Stimulated activated naive CD8-positive, alpha-beta T cell treated with anti-CD3 and anti-CD28 coated beads, Interleukin-15, amount 100 ng/mL, for 72 hours (primary cell): ENCODE measurements around the gene ARAP1.
A peak's percentile ranks its signal among the peaks of the same experiment; 100 is the strongest.

Experiments used
- ATAC-seq: fragments of 150-1000 bp; cut with Tn5 transposase; 2 replicates; pipeline ENCODE4 v1.10.0; 2021; ENCODE audit warnings: mild to moderate bottlenecking, moderate library complexity
- DNase-seq, 2 donors: peaks; one replicate each; pipeline ENCODE4 v3.0.0; 2021 to 2022
- H3K27ac Mint-ChIP-seq, 2 donors: one replicate each; pipeline ENCODE4 v1.8.0; 2022; ENCODE audit warnings: mild to moderate bottlenecking in 2 of 2, mixed read lengths in 2 of 2, moderate library complexity in 2 of 2
- H3K27me3 Mint-ChIP-seq: one replicate; pipeline ENCODE4 v1.8.0; 2022; ENCODE audit warnings: mixed read lengths
- H3K4me1 Mint-ChIP-seq: one replicate; pipeline ENCODE4 v1.8.0; 2022; ENCODE audit warnings: mild to moderate bottlenecking, mixed read lengths
- H3K4me3 Mint-ChIP-seq, 2 donors: one replicate each; pipeline ENCODE4 v1.8.0; 2022; ENCODE audit warnings: mild to moderate bottlenecking in 2 of 2, mixed read lengths in 2 of 2, moderate library complexity in 1 of 2
- H3K9me3 Mint-ChIP-seq, 2 donors: one replicate each; pipeline ENCODE4 v1.8.0; 2022; ENCODE audit warnings: mixed read lengths in 2 of 2

ARAP1 gene

GRCh38 chr11:72701466-72701865, 50.7 kb downstream of the ARAP1 start:
- Mint-ChIP-seq H3K27me3 (no peaks in the 10 kb centered on the region), H3K9me3 (no peaks in the 10 kb centered on the region), H3K4me1 (no peaks in the 10 kb centered on the region), H3K4me3 (no peak overlapping the region), H3K27ac (peak overlapping the region in 1 of 2 donors; percentile 14)
- ATAC-seq = no peak
- no peak for DNase-seq

GRCh38 chr11:72700146-72700545, 52.1 kb downstream of the ARAP1 start:
- Mint-ChIP-seq H3K4me1 (no peaks in the 10 kb centered on the region), H3K9me3 (no peaks in the 10 kb centered on the region), H3K27me3 (no peaks in the 10 kb centered on the region), H3K27ac (peak overlapping the region in 1 of 2 donors; percentile 77), H3K4me3 (no peak overlapping the region)
- ATAC-seq (no peak), DNase-seq (no peak)

GRCh38 chr11:72697814-72698213, 54.4 kb downstream of the ARAP1 start:
- Mint-ChIP-seq H3K27me3 (no peaks in the 10 kb centered on the region), H3K4me1 (no peaks in the 10 kb centered on the region), H3K4me3 (no peak overlapping the region), H3K9me3 (no peaks in the 10 kb centered on the region), H3K27ac (no peak overlapping the region)
- DNase-seq (no peak), ATAC-seq (no peak)

GRCh38 chr11:72696866-72697700, 55.1 kb downstream of the ARAP1 start:
- H3K4me1 Mint-ChIP-seq = no peaks in the 10 kb centered on the region
- ATAC-seq = no peak
- no peaks in the 10 kb centered on the region for H3K27me3 Mint-ChIP-seq

GRCh38 chr11:72695354-72695753, 56.9 kb downstream of the ARAP1 start:
- Mint-ChIP-seq H3K4me1 (no peaks in the 10 kb centered on the region), H3K9me3 (no peaks in the 10 kb centered on the region), H3K27me3 (no peaks in the 10 kb centered on the region), H3K4me3 (no peak overlapping the region), H3K27ac (peak overlapping the region in 1 of 2 donors; percentile 28)
- ATAC-seq (no peak), DNase-seq (no peak)

More at GRCh38 chr11:72696866-72697700, 55.1 kb downstream of the ARAP1 start:
- no peaks in the 10 kb centered on the region for H3K9me3 Mint-ChIP-seq
- no peak for DNase-seq
- no peak overlapping the region for H3K4me3 Mint-ChIP-seq
- no peak overlapping the region for H3K27ac Mint-ChIP-seq

GRCh38 chr11:72693271-72693968, 58.8 kb downstream of the ARAP1 start:
- ATAC-seq (peak; percentile 26), DNase-seq (no peak)
- no peaks in the 10 kb centered on the region for H3K4me1 Mint-ChIP-seq
- no peaks in the 10 kb centered on the region for H3K27me3 Mint-ChIP-seq
- no peak overlapping the region for H3K27ac Mint-ChIP-seq
- no peak overlapping the region for H3K4me3 Mint-ChIP-seq
- H3K9me3 Mint-ChIP-seq = no peaks in the 10 kb centered on the region

GRCh38 chr11:72692498-72693237, 59.5 kb downstream of the ARAP1 start:
- Mint-ChIP-seq H3K27me3 (no peaks in the 10 kb centered on the region), H3K4me3 (no peak overlapping the region), H3K9me3 (no peaks in the 10 kb centered on the region), H3K4me1 (peaks cover 6% of the 10 kb centered on the region), H3K27ac (no peak overlapping the region)
- ATAC-seq (no peak), DNase-seq (no peak)

- ATAC-seq (no peak), DNase-seq (no peak)
- Mint-ChIP-seq H3K4me3 (no peak overlapping the region), H3K27me3 (no peaks in the 10 kb centered on the region), H3K4me1 (peaks cover 31% of the 10 kb centered on the region), H3K27ac (peak overlapping the region in 1 of 2 donors; percentile 3), H3K9me3 (no peaks in the 10 kb centered on the region)
Observed at GRCh38 chr11:72690166-72690565, 62.0 kb downstream of the ARAP1 start.

- Mint-ChIP-seq H3K27me3 (no peaks in the 10 kb centered on the region), H3K4me3 (no peak overlapping the region), H3K4me1 (peaks cover 44% of the 10 kb centered on the region), H3K27ac (no peak overlapping the region), H3K9me3 (no peaks in the 10 kb centered on the region)
- no peak for DNase-seq
- no peak for ATAC-seq
Observed at GRCh38 chr11:72688929-72689328, 63.3 kb downstream of the ARAP1 start.

GRCh38 chr11:72688486-72688885, 63.7 kb downstream of the ARAP1 start:
- Mint-ChIP-seq H3K9me3 (no peaks in the 10 kb centered on the region), H3K27me3 (no peaks in the 10 kb centered on the region), H3K27ac (no peak overlapping the region), H3K4me3 (no peak overlapping the region), H3K4me1 (peaks cover 48% of the 10 kb centered on the region)
- ATAC-seq = no peak
- no peak for DNase-seq

- no peak for DNase-seq
- Mint-ChIP-seq H3K27ac (no peak overlapping the region), H3K27me3 (no peaks in the 10 kb centered on the region), H3K4me1 (peaks cover 50% of the 10 kb centered on the region), H3K4me3 (no peak overlapping the region), H3K9me3 (no peaks in the 10 kb centered on the region)
- no peak for ATAC-seq
Observed at GRCh38 chr11:72687326-72687725, 64.9 kb downstream of the ARAP1 start.

GRCh38 chr11:72686639-72687220, 65.5 kb downstream of the ARAP1 start:
- Mint-ChIP-seq H3K4me1 (peaks cover 50% of the 10 kb centered on the region), H3K4me3 (peak overlapping the region; percentile 8 to 36), H3K27me3 (no peaks in the 10 kb centered on the region), H3K9me3 (no peaks in the 10 kb centered on the region), H3K27ac (peak overlapping the region; percentile 61 to 92)
- DNase-seq = no peak
- ATAC-seq = no peak

GRCh38 chr11:72685560-72686480, 66.4 kb downstream of the ARAP1 start:
- H3K4me1 Mint-ChIP-seq = peaks cover 50% of the 10 kb centered on the region
- H3K27ac Mint-ChIP-seq = peak overlapping the region; percentile 77 to 92
- DNase-seq = peak; percentile 56 to 76
- no peaks in the 10 kb centered on the region for H3K9me3 Mint-ChIP-seq
- H3K4me3 Mint-ChIP-seq = peak overlapping the region; percentile 8 to 36
- peak; percentile 82 for ATAC-seq
- H3K27me3 Mint-ChIP-seq = no peaks in the 10 kb centered on the region

- peak overlapping the region in 1 of 2 donors; percentile 19 for H3K27ac Mint-ChIP-seq
- H3K9me3 Mint-ChIP-seq = no peaks in the 10 kb centered on the region
- H3K4me3 Mint-ChIP-seq = no peak overlapping the region
- peak; percentile 64 to 65 for DNase-seq
- peaks cover 60% of the 10 kb centered on the region for H3K4me1 Mint-ChIP-seq
- peak; percentile 69 for ATAC-seq
- H3K27me3 Mint-ChIP-seq = peaks cover 7% of the 10 kb centered on the region
Observed at GRCh38 chr11:72684236-72684912, 67.8 kb downstream of the ARAP1 start.
